Testis (tissue), 2 donors: Measurements from ENCODE around the gene PNMA8C.

Experiments used
- CTCF ChIP-seq, 3 experiments: fragments of 450-650 bp in 2 of 3; fragments of 200-600 bp in 1 of 3; sonication (generic) in 1 of 3; IDR thresholded peaks; one replicate each; pipeline ENCODE4 v1.5.1; 2016 to 2019; ENCODE audit warnings: antibody characterized with exemption in 3 of 3, mild to moderate bottlenecking in 2 of 3, moderate library complexity in 1 of 3
- POLR2A ChIP-seq: fragments of 450-650 bp; IDR thresholded peaks from one replicate; pipeline ENCODE4 v1.6.1; 2017; ENCODE audit warnings: antibody characterized with exemption, mild to moderate bottlenecking, moderate library complexity

GRCh38 chr19:46386151-46386550 lies 42.6 kb downstream of the PNMA8C start:
- TF ChIP-seq CTCF (IDR thresholded peaks at IDR 0.05) = no peak
- TF ChIP-seq POLR2A = no peak
